GM18907 (cell line): Measurements from ENCODE around the gene RHBDD3.

Experiments
- ATAC-seq: cut with Tn5 transposase; IDR thresholded peaks from one replicate; pipeline ENCODE4 v1.9.1; 2021; ENCODE audit warnings: mild to moderate bottlenecking, moderate library complexity; ENCODE audit not compliant: unreplicated experiment

The RHBDD3 gene

GRCh38 chr22:29267858-29268510 is at the start of gene RHBDD3, which contains the start of gene EWSR1:
RHBDD3 (minus strand) TSS chr22:29267981; CDS start chr22:29265626, 2,355 bp downstream.
EWSR1 (plus strand) TSS chr22:29268268; CDS start chr22:29268337, 69 bp downstream.
- peak; percentile 80 for ATAC-seq

GRCh38 chr22:29316141-29316828 is 48.5 kb upstream of the RHBDD3 start:
- no peak for ATAC-seq

DNA sequence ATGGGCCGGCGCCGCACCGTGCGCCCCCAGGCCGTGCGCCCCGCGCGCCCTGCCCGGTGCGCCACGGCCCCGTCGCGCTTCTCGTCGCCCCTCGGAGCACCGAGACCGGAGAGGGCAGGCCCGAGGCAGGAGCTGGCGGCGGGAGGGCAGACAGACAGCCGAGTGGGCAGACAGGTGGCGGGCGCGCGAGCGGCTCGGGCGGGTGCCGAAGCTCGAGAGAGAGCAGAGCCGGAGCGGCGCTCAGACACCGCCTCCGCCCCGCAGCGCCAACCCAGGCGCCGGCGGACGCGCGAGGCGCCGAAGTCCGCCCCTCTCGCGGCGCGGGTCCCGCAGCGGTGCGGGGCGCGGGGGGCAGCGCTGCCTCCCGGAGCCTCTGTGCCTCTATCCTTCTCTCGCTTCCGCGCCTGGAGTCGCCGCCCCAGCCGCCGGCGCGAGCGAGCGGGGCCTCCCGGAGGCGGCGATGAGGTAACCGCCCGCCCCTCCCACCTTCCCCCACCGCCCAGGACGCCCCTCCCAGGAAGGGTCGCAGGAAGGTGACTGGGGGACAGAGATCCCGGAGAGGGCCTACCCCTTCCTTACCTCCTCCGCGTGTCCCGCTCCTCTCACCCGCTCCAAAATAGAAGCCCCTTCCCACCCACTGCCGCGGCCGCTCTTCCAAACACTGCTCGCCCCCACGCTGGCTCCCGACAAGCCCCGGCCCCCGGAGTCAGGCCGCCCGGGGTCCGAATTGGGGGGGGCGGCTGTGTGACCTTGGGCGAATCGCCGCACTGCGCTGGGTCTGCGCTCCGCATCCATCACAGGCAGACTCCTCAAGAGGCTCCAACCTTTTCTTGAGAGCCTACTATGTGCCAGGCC is 47.7 kb upstream of the RHBDD3 start, which contains the start of gene RASL10A:
Gene RASL10A, minus strand, starts transcription at position 412 of the 855 bp plus-strand sequence. CDS start 451 bp downstream, outside the sequence.
- no peak for ATAC-seq

DNA sequence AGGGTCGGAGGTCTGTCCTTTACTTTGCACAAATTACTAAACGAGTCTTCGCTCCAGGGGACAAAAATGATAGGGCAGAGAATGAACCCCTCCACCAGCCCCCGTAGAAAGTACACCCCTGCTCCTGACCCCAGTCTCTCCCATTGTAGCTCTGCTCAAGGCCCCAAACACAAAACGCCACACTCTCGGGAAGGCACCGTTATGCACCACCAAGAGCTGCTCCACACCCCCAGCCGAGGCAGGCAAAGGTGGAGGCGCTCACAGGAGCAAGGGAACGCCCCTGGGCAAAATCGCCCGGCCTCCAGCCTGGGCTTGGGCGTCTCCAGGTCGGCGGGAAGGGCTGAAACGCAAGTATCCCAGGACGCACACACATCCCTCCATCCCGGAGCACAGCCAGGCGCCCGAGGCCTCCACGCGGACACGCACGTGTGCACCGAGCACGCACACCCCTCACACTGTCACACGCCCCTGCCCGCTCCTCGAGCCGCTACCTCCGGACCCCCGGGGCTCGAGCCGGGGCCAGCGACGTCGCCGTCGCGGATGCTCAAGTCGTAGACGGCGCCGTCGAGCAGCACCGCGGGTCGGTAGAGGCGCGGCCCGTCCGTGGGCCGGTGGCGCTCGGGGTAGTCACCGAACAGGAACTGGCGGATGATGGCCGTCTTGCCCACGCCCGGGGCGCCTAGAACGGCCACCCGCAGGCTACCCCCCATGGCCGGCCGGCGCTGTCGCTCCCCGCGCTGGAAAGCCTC is 46.9 kb upstream of the RHBDD3 start:
- ATAC-seq: no peak

DNA sequence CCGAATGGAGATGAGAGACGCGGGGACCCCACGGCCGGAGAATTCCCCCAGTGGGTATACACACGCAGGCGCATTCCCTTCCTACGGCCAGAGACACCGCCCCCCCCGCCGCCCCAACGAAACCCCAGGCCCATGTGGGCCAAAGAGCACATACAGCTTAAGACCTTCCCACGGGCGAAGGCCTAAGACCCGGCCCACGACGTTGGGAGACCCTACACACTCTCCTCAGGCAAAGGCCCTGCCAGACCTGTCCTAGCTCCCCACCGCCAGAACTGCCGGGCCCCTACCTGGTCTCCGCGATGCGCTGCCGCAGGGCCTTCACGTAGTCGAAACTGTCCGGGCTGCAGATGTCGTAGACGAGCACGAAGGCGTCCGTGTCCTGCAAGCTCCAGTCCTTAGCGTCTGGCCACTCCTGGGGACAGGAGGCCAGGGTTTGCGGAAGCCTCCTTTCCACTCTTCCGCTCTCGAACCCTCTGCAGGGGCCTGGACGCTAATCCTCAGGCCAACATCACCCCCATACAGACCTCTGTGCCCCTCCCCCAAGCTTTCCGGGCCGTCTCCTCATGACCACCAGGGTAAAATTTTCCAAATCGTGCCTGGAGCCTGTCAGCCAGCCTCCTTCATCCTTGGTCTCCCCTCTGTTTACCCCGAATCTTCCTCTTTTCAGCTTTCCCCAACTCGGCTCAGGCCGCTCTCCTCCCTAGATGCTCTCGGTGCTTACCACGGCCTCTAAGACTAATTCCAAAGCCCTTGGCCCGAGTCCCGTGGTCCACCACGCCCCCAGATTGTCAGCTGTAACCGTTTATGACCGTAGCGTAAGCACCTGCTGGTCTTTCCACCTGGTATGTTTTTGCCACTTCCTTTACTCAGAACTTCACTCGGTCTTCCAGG is 46.0 kb upstream of the RHBDD3 start:
- ATAC-seq: no peak

DNA sequence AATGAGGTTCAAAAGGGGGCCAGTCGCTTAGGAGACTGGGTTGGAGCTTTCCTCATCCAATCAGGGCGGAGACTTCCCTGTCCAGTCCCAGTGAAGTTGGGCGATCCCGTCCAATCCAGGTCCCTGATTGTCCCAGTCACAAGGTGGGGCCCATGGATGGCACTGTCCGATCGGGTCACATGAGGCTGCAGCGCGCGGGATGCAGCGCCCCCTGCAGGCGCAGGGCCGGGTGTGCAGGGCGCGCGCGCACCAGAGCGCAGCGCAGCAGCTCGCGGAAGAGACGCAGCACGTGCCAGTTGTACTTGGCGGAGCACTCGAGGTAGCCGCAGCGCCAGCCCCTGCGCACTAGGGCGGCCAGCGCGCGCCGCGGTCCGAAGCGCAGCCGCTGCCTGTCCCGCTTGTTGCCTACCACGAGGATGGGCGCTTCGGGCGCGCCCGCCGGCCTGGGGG is 45.4 kb upstream of the RHBDD3 start:
- no peak for ATAC-seq

GRCh38 chr22:29312218-29313125 is 44.7 kb upstream of the RHBDD3 start:
- no peak for ATAC-seq

- ATAC-seq: no peak
Observed at GRCh38 chr22:29311464-29312217, 43.9 kb upstream of the RHBDD3 start.

DNA sequence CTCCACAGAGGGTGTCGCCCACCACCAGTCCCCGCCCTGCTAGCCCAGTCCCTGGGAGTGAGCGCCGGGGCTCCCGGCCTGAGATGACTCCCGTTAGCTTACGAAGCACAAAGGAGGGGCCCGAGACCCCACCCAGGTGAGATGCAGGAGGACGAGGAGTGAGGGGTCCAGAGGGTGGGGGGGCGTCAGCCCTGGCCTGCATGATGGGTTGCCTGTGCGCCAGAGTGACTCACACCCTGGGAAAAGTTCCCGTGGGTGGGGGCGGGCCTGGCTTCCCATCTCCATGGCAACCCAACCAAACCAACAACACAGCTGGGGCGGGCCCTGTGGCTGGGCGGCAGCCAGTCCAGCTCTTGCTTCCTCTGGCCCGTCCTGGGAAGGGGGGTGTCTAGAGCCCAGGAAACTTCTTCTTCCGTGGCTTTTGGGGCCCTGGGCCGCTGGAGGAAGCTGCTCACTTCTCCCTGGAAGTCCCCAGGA is 43.1 kb upstream of the RHBDD3 start:
- no peak for ATAC-seq

DNA sequence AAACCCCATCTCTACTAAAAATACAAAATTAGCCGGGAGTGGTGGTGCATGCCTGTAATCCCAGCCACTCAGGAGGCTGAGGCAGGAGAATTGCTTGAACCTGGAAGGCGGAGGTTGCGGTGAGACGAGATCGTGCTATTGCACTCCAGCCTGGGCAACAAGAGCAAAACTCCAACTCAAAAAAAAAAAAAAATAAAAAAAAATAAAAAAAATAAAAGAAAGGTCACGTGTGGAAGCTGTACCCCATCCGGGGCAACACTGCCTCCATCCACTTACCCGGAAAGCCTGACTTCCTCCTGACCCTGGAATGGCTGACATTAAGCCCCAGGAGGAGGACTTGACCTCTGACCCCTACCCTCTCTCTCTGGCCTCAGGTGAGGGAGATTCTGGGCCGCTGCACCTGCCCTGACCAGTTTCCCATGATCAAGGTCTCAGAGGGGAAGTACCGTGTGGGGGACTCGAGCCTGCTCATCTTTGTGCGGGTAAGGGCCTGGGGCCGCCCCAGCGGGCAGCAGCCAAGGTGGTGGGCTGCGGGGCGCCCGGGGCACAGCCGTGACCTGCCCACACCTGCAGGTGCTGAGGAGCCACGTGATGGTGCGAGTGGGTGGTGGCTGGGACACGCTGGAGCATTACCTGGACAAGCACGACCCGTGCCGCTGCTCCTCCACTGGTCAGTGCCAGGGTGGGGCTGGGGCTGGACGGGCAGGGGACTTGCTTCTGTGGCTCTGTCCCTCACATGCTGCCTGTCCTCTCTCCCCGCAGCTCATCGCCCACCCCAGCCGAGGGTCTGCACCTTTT is 42.5 kb upstream of the RHBDD3 start:
- no peak for ATAC-seq

- ATAC-seq: no peak
Observed at GRCh38 chr22:29309332-29310064, 41.7 kb upstream of the RHBDD3 start.

- ATAC-seq: no peak
Observed at GRCh38 chr22:29308791-29309262, 41.0 kb upstream of the RHBDD3 start.

DNA sequence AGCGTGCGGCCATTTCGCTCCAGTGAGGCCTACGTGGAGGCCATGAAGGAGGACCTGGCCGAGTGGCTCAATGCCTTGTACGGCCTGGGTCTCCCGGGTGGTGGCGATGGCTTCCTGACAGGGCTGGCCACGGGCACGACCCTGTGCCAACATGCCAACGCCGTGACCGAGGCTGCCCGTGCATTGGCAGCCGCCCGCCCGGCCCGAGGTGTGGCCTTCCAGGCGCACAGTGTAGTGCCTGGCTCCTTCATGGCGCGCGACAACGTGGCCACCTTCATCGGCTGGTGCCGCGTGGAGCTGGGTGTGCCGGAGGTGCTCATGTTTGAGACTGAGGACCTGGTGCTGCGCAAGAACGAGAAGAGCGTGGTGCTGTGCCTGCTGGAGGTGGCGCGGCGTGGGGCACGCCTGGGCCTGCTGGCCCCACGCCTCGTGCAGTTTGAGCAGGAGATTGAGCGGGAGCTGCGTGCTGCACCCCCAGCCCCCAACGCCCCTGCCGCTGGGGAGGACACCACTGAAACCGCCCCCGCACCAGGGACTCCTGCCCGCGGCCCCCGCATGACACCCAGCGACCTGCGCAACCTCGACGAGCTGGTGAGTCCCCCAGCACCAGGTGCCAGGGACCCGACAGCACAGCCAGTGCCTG is 40.5 kb upstream of the RHBDD3 start:
- ATAC-seq: no peak

DNA sequence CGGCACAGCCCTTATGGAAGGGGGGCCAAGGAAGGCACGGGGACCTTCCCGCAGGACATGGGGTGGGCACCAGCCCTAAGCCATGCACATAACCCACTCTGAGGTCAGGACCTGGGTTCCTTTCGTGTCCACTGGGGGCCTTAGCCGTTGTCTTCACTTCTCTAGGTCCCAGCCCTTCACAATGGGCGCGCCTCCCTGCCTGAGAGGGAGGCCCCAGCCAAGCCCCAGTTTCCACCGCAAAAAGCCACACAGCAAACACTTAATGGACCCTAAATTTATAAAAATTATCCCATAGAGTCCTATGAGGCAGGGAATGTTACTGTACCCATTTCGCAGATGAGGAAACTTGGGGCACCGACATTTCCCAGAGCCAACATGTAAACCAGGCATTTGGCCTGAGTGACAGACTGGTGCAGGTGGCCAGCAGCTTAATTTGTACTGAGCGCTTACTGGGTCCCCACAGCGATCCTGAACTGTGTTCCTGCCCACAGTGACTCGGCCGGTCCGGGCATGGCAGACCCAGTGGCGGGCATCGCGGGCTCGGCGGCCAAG is 39.9 kb upstream of the RHBDD3 start:
- no peak for ATAC-seq

GRCh38 chr22:29306835-29307595 is 39.2 kb upstream of the RHBDD3 start:
- no peak for ATAC-seq
